GM19467 (cell line): ENCODE results near the gene TCF7L2.

Experiments
- ATAC-seq: cut with Tn5 transposase; IDR thresholded peaks from one replicate; pipeline ENCODE4 v1.9.1; 2021; ENCODE audit warnings: mild to moderate bottlenecking, moderate library complexity; ENCODE audit not compliant: unreplicated experiment

The TCF7L2 gene

GRCh38 chr10:113041841-113042750 is 92.0 kb downstream of the TCF7L2 start:
- no peak for ATAC-seq

DNA sequence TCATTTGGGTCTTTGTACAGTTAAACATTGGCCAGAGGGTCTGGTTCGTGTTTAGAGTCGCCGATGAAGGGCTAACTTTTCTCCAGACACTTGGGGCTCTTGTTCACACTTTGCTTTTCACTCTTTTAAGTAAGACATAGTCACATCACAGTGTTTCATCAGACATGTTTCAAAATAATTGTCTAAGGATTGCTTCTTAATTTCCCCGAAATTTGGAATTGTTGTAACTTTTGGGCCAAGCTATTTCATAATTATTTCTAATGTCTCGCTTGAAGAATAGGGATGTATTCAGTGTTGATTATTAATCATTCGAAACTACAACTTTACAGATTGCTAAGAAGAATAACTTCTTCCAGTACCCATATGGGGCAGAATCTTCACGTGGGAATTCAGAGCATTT is 92.8 kb downstream of the TCF7L2 start:
- no peak for ATAC-seq

- no peak for ATAC-seq
Measured at GRCh38 chr10:113044016-113044755, 94.1 kb downstream of the TCF7L2 start.

- ATAC-seq, result no peak
Measured at GRCh38 chr10:113045147-113046055, 95.4 kb downstream of the TCF7L2 start.

DNA sequence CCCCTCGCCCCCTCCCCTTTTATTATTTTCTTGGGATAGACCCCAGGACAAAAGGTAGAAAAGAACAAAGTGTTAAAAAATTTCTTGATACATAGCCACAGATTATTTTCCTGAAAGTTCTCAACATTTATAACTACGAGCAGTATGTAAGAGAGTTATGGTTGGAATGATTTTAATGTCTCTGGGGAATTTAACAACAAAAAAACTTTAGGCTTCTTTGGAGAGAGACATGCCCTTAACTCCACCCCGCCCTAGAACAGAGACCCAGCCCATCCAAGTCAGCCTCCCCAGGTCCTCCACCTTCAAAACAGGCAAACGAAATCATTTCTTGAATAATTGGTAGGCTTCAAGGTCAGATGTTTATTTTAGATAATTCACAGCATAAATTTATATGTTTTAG is 97.1 kb downstream of the TCF7L2 start:
- no peak for ATAC-seq

DNA sequence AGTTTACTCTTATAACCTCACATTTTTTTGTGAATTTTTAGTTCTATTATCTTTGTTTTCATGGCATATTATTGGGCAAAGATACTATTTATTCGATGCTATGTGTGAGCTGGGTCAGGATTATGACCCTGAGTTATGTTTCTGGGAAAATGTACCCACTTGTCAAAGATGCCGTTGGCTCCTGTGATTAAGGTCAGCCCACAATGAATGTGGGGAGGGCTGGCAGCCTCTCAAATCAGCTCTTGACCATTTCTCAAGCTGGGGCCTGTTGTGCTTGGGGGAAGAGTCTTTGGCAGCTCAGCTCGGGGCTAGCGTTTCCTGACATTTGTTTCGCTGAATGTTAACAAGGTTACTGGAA is 97.5 kb downstream of the TCF7L2 start:
- no peak for ATAC-seq

- ATAC-seq, result no peak
Measured at GRCh38 chr10:113047963-113048781, 98.1 kb downstream of the TCF7L2 start.

GRCh38 chr10:113049881-113050280 is 99.8 kb downstream of the TCF7L2 start:
- ATAC-seq, result no peak

GRCh38 chr10:113052076-113052830 is 102.2 kb downstream of the TCF7L2 start:
- ATAC-seq, result no peak

GRCh38 chr10:113053091-113053490 is 103.0 kb downstream of the TCF7L2 start:
- no peak for ATAC-seq

DNA sequence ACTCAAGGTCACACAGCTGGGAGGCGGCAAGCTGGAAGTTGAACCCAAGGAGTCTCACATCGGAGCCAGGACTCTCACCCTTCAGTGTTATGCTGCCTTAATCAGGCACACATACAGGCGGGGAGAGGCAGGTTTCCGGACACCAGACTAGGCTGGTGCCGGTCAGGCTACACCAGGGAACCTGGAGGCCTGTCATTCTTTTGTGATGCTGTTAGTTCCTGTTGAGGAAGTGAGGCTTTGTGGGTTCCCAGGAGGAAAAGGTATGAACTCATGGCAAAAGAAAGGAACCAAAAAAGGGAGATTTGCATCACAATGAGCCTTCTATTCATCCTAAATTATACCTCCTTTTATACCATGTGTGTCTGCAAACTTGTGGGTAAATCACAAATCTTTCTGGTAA is 103.8 kb downstream of the TCF7L2 start:
- ATAC-seq, result no peak

DNA sequence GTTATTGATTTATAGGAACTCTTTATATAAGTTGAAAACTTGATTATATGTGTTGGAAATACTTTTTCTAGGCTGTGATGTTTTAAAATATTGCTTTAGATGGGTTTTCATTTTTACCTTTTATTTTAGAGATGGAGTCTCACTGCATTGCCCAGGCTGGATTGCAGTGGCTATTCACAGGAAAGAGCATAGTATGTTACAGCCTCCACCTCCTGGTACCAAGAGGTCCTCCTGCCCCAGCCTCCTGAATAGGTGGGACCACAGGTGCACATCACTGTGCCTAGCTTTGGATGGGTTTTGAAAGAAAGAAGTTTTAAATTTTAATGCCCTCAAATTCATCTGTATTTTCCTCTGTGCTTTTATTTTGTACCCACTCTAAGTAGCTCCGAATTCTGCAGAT is 105.4 kb downstream of the TCF7L2 start:
- no peak for ATAC-seq

DNA sequence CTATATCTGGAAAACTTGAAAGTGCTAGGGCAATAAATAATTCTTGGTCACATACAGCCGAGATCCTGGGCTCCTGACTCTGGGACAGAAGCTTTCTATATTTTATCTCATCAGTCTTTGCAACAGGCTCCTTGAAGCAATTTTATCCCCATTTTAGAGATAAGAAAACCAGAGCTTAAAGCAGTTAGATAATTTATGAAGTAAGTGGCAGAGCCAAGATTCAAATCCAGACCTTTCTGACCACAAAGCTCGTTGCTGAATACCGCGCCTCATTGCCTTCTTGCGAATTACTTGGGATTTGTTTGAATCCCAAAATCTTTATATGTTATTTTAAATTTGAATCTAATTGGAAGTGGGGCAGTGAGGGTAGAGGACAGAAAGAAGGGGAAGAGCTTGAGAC is 106.0 kb downstream of the TCF7L2 start:
- no peak for ATAC-seq

- no peak for ATAC-seq
Measured at GRCh38 chr10:113056441-113057021, 106.5 kb downstream of the TCF7L2 start.

- ATAC-seq, result no peak
Measured at GRCh38 chr10:113057948-113058522, 108.0 kb downstream of the TCF7L2 start.

DNA sequence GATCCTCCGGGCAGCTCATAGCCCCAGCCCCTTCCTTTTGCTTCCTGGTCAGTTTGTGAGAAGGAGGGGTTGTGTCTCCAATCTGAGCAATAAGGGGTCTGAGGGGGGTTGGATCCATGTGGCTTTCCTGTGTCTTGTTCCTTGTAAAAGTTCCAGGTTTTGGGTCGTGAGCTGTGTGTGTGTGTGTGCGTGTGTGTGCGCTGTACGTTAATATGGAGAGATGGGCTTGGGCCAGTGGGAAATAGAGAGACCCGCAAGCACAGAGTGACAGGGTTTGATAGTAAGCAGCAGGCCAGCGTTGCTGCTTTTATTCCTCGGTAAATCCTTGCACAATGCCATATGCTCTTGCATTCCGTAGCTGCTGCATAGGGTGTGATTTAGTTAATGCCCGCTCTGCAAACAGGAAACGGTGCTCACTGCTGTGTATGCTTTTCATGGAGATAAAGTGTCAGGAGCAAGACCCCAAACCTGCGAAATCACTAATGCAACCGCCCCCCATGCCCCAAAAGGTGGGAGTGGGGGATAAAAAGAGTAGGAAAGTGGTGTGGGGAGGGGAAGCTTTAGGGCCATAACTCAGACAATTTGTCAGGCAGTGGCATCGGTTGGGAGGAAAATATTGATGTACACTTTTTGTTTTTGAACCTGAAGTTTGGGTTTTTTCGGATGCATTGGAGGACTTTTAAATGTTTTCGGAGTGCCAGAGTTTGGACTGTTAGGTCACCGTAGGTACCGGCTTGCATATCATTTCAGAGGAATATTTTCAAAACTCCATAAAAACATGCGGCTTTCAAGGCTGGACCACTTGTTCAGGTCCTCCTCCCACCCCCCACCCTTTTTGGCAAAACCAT is 108.7 kb downstream of the TCF7L2 start:
- no peak for ATAC-seq

GRCh38 chr10:113059371-113059780 is 109.3 kb downstream of the TCF7L2 start:
- ATAC-seq, result no peak
